WTC11 (cell line): ENCODE measurements around the gene STIM2. TPM values are rescaled to one million over a fixed set of nuclear protein-coding genes. Genes with fewer than 3 reads are reported as not detected.

Experiments
- ATAC-seq: fragments of 200-7000 bp; cut with Tn5 transposase; 2 replicates; pipeline ENCODE4 v1.10.0; 2021; ENCODE audit warnings: mild to moderate bottlenecking, moderate library complexity
- CTCF ChIA-PET: fragments of 300-600 bp; sonication (Branson Sonifier 250); formaldehyde crosslinking; loops from one replicate; lab custom pipeline; 2021; ENCODE audit warnings: antibody characterized with exemption; lab: Charles Lee
- POLR2A ChIA-PET: fragments of 350-600 bp; sonication (Branson Sonifier 250); formaldehyde crosslinking; loops from one replicate; lab custom pipeline; 2021; ENCODE audit warnings: antibody characterized with exemption; lab: Charles Lee
- DNase-seq: peaks from one replicate; pipeline ENCODE4 v3.0.0; 2021; ENCODE audit warnings: low spot score
- H3K27ac Mint-ChIP-seq: 2 replicates; pipeline ENCODE4 v1.8.0; 2021; ENCODE audit warnings: mixed read lengths
- H3K27me3 Mint-ChIP-seq: 2 replicates; pipeline ENCODE4 v1.8.0; 2021; ENCODE audit warnings: low read depth, mild to moderate bottlenecking, moderate library complexity, mixed read lengths
- H3K36me3 Mint-ChIP-seq: 2 replicates; pipeline ENCODE4 v1.8.0; 2021; ENCODE audit warnings: mixed read lengths
- H3K4me1 Mint-ChIP-seq: 2 replicates; pipeline ENCODE4 v1.8.0; 2022; ENCODE audit warnings: mixed read lengths
- H3K4me3 Mint-ChIP-seq: 2 replicates; pipeline ENCODE4 v1.8.0; 2021; ENCODE audit warnings: mild to moderate bottlenecking, moderate library complexity, mixed read lengths
- H3K9me3 Mint-ChIP-seq: 2 replicates; pipeline ENCODE4 v1.8.0; 2021; ENCODE audit warnings: mixed read lengths
- CREM ChIP-seq: sonication (generic); formaldehyde crosslinking; IDR thresholded peaks from 2 replicates; pipeline ENCODE4 v1.8.1; 2022; ENCODE audit warnings: mild to moderate bottlenecking, missing genetic modification reagents, moderate library complexity
- EMX1 ChIP-seq: fragments of 250-450 bp; sonication (Bioruptor Pico); IDR thresholded peaks from 2 replicates; pipeline ENCODE4 v1.8.0; 2021; ENCODE audit warnings: mild to moderate bottlenecking
- ETV6 ChIP-seq: sonication (generic); formaldehyde crosslinking; IDR thresholded peaks from 2 replicates; pipeline ENCODE4 v1.8.1; 2022; ENCODE audit warnings: mild to moderate bottlenecking, missing genetic modification reagents
- FOXJ3 ChIP-seq: sonication (generic); formaldehyde crosslinking; IDR thresholded peaks from 2 replicates; pipeline ENCODE4 v1.9.0; 2021; ENCODE audit warnings: missing genetic modification reagents, mild to moderate bottlenecking, borderline replicate concordance
- FOXP1 ChIP-seq: sonication (generic); formaldehyde crosslinking; IDR thresholded peaks from 2 replicates; pipeline ENCODE4 v1.8.0; 2022; ENCODE audit warnings: missing genetic modification reagents, mild to moderate bottlenecking, moderate library complexity, borderline replicate concordance
- GTF2I ChIP-seq: fragments of 250-450 bp; sonication (Bioruptor Pico); conservative IDR thresholded peaks from 2 replicates; pipeline ENCODE4 v1.4.0; 2021; ENCODE audit warnings: mild to moderate bottlenecking
- JAZF1 ChIP-seq: fragments of 250-450 bp; sonication (Bioruptor Pico); IDR thresholded peaks from 2 replicates; pipeline ENCODE4 v1.9.0; 2021; ENCODE audit warnings: moderate library complexity, mild to moderate bottlenecking, inconsistent platforms
- KAT7 ChIP-seq: sonication (generic); formaldehyde crosslinking; IDR thresholded peaks from 2 replicates; pipeline ENCODE4 v1.8.1; 2023; ENCODE audit warnings: missing genetic modification reagents, mild to moderate bottlenecking, borderline replicate concordance
- NFE2L1 ChIP-seq: sonication (generic); formaldehyde crosslinking; IDR thresholded peaks from 2 replicates; pipeline ENCODE4 v1.8.1; 2023; ENCODE audit warnings: missing genetic modification reagents
- NFYB ChIP-seq: sonication (generic); formaldehyde crosslinking; conservative IDR thresholded peaks from 2 replicates; pipeline ENCODE4 v1.8.0; 2022; ENCODE audit warnings: low read depth, missing genetic modification reagents
- NR2C2 ChIP-seq: sonication (generic); formaldehyde crosslinking; IDR thresholded peaks from 2 replicates; pipeline ENCODE4 v1.8.0; 2022; ENCODE audit warnings: mild to moderate bottlenecking, missing genetic modification reagents
- OVOL2 ChIP-seq: fragments of 250-450 bp; sonication (Bioruptor Pico); IDR thresholded peaks from 2 replicates; pipeline ENCODE4 v1.9.0; 2021; ENCODE audit warnings: mild to moderate bottlenecking, borderline replicate concordance
- RORB ChIP-seq: fragments of 250-450 bp; sonication (Bioruptor Pico); IDR thresholded peaks from 2 replicates; pipeline ENCODE4 v1.9.0; 2021; ENCODE audit warnings: mild to moderate bottlenecking
- SMAD4 ChIP-seq: sonication (generic); formaldehyde crosslinking; IDR thresholded peaks from 2 replicates; pipeline ENCODE4 v1.8.0; 2022; ENCODE audit warnings: mild to moderate bottlenecking, missing genetic modification reagents
- SP1 ChIP-seq: sonication (generic); formaldehyde crosslinking; conservative IDR thresholded peaks from 2 replicates; pipeline ENCODE4 v1.8.1; 2022; ENCODE audit warnings: missing genetic modification reagents
- ZBTB21 ChIP-seq: sonication (generic); formaldehyde crosslinking; IDR thresholded peaks from 2 replicates; pipeline ENCODE4 v1.8.1; 2023; ENCODE audit warnings: mild to moderate bottlenecking, missing genetic modification reagents, borderline replicate concordance
- ZNF121 ChIP-seq: sonication (generic); formaldehyde crosslinking; IDR thresholded peaks from 2 replicates; pipeline ENCODE4 v1.8.0; 2023; ENCODE audit warnings: missing genetic modification reagents
- ZNF396 ChIP-seq: fragments of 250-450 bp; sonication (Bioruptor Pico); IDR thresholded peaks from 2 replicates; pipeline ENCODE4 v1.8.0; 2021; ENCODE audit warnings: mild to moderate bottlenecking, moderate library complexity, borderline replicate concordance
- ZNF416 ChIP-seq: fragments of 250-450 bp; sonication (Bioruptor Pico); IDR thresholded peaks from 2 replicates; pipeline ENCODE4 v1.9.0; 2021; ENCODE audit warnings: mild to moderate bottlenecking, inconsistent platforms
- total RNA-seq: library from RNA; stranded (reverse); gene quantifications from 3 replicates; pipeline ENCODE4 v1.2.3, GENCODE V29; 2021
- TF ChIP-seq, protein P1 (sequence below): sonication (generic); formaldehyde crosslinking; IDR thresholded peaks from 2 replicates; pipeline ENCODE4 v1.8.0; 2022; ENCODE audit warnings: missing genetic modification reagents
- TF ChIP-seq, protein P2 (sequence below): fragments of 250-450 bp; sonication (Bioruptor Pico); IDR thresholded peaks from 2 replicates; pipeline ENCODE4 v1.9.0; 2021; ENCODE audit warnings: moderate library complexity, mild to moderate bottlenecking, inconsistent platforms, borderline replicate concordance
- TF ChIP-seq, protein P3 (sequence below): sonication (generic); formaldehyde crosslinking; IDR thresholded peaks from 2 replicates; pipeline ENCODE4 v1.8.0; 2022; ENCODE audit warnings: mild to moderate bottlenecking, missing genetic modification reagents
- TF ChIP-seq, protein P4 (sequence below): sonication (generic); formaldehyde crosslinking; IDR thresholded peaks from 2 replicates; pipeline ENCODE4 v1.8.0; 2022; ENCODE audit warnings: mild to moderate bottlenecking, missing genetic modification reagents
- TF ChIP-seq, protein P5 (sequence below): sonication (generic); formaldehyde crosslinking; IDR thresholded peaks from 2 replicates; pipeline ENCODE4 v1.8.0; 2022; ENCODE audit warnings: mild to moderate bottlenecking, missing genetic modification reagents
- TF ChIP-seq, protein P6 (sequence below): sonication (generic); formaldehyde crosslinking; IDR thresholded peaks from 2 replicates; pipeline ENCODE4 v1.8.0; 2022; ENCODE audit warnings: mild to moderate bottlenecking, missing genetic modification reagents
- TF ChIP-seq, protein P7 (sequence below): sonication (generic); formaldehyde crosslinking; IDR thresholded peaks from 2 replicates; pipeline ENCODE4 v1.8.1; 2022; ENCODE audit warnings: low read depth, mild to moderate bottlenecking, moderate library complexity, missing genetic modification reagents, borderline replicate concordance
- TF ChIP-seq, protein P8 (sequence below): sonication (generic); formaldehyde crosslinking; IDR thresholded peaks from 2 replicates; pipeline ENCODE4 v1.8.1; 2023; ENCODE audit warnings: mild to moderate bottlenecking, missing genetic modification reagents, moderate library complexity

The STIM2 gene
- total RNA-seq, 1 experiment from 2014 or later, result 22.4 TPM

DNA sequence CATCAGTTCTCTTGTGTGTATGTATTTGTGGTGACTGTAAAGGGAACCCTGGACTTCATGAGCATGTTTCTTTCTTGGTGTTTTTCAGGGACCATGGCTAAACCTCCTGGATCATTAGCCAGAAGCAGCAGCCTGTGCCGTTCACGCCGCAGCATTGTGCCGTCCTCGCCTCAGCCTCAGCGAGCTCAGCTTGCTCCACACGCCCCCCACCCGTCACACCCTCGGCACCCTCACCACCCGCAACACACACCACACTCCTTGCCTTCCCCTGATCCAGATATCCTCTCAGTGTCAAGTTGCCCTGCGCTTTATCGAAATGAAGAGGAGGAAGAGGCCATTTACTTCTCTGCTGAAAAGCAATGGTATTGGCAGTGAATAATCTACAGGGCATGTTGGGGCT is 157.0 kb downstream of the STIM2 start:
- peaks cover 10% of the 10 kb centered on the region for H3K4me1 Mint-ChIP-seq
- CTCF ChIA-PET, result interaction anchor here (1.3 kb wide), 1 partner anchor 8 kb away, joined by 3 read pairs; no protein-coding TSS in a partner anchor
- DNase-seq, result no peak
- TF ChIP-seq, protein P1, sequence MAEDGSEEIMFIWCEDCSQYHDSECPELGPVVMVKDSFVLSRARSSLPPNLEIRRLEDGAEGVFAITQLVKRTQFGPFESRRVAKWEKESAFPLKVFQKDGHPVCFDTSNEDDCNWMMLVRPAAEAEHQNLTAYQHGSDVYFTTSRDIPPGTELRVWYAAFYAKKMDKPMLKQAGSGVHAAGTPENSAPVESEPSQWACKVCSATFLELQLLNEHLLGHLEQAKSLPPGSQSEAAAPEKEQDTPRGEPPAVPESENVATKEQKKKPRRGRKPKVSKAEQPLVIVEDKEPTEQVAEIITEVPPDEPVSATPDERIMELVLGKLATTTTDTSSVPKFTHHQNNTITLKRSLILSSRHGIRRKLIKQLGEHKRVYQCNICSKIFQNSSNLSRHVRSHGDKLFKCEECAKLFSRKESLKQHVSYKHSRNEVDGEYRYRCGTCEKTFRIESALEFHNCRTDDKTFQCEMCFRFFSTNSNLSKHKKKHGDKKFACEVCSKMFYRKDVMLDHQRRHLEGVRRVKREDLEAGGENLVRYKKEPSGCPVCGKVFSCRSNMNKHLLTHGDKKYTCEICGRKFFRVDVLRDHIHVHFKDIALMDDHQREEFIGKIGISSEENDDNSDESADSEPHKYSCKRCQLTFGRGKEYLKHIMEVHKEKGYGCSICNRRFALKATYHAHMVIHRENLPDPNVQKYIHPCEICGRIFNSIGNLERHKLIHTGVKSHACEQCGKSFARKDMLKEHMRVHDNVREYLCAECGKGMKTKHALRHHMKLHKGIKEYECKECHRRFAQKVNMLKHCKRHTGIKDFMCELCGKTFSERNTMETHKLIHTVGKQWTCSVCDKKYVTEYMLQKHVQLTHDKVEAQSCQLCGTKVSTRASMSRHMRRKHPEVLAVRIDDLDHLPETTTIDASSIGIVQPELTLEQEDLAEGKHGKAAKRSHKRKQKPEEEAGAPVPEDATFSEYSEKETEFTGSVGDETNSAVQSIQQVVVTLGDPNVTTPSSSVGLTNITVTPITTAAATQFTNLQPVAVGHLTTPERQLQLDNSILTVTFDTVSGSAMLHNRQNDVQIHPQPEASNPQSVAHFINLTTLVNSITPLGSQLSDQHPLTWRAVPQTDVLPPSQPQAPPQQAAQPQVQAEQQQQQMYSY, result no peak
- TF ChIP-seq, protein P2, sequence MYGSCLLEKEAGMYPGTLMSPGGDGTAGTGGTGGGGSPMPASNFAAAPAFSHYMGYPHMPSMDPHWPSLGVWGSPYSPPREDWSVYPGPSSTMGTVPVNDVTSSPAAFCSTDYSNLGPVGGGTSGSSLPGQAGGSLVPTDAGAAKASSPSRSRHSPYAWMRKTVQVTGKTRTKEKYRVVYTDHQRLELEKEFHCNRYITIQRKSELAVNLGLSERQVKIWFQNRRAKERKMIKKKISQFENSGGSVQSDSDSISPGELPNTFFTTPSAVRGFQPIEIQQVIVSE (CRISPR knock-in tag), result no peak
- no peak for TF ChIP-seq ZNF121
- TF ChIP-seq GTF2I (CRISPR knock-in tag), result no peak
- no peak for TF ChIP-seq NFYB (CRISPR knock-in tag)
- TF ChIP-seq JAZF1 (CRISPR knock-in tag), result no peak
- TF ChIP-seq OVOL2 (CRISPR knock-in tag), result no peak
- TF ChIP-seq, protein P3, sequence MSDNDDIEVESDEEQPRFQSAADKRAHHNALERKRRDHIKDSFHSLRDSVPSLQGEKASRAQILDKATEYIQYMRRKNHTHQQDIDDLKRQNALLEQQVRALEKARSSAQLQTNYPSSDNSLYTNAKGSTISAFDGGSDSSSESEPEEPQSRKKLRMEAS, result no peak
- TF ChIP-seq KAT7 (CRISPR knock-in tag), result no peak
- TF ChIP-seq FOXP1 (CRISPR knock-in tag), result no peak
- TF ChIP-seq ZBTB21 (CRISPR knock-in tag), result no peak
- TF ChIP-seq EMX1 (CRISPR knock-in tag), result no peak
- TF ChIP-seq NFE2L1, result no peak
- no peak for TF ChIP-seq RORB
- TF ChIP-seq ZNF416 (CRISPR knock-in tag), result no peak
- TF ChIP-seq, protein P4, sequence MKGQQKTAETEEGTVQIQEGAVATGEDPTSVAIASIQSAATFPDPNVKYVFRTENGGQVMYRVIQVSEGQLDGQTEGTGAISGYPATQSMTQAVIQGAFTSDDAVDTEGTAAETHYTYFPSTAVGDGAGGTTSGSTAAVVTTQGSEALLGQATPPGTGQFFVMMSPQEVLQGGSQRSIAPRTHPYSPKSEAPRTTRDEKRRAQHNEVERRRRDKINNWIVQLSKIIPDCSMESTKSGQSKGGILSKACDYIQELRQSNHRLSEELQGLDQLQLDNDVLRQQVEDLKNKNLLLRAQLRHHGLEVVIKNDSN, result no peak
- TF ChIP-seq CREM (CRISPR knock-in tag), result no peak
- TF ChIP-seq SMAD4 (CRISPR knock-in tag), result no peak
- TF ChIP-seq ETV6 (CRISPR knock-in tag), result no peak
- H3K27me3 Mint-ChIP-seq, result no peaks in the 10 kb centered on the region
- peaks cover 5% of the 10 kb centered on the region; the same call in 1 of the 2 replicates for H3K36me3 Mint-ChIP-seq
- POLR2A ChIA-PET, result no interaction called here
- no peak overlapping the region for H3K4me3 Mint-ChIP-seq
- H3K9me3 Mint-ChIP-seq, result no peaks in the 10 kb centered on the region
- ATAC-seq, result no peak
- H3K27ac Mint-ChIP-seq, result no peak overlapping the region

DNA sequence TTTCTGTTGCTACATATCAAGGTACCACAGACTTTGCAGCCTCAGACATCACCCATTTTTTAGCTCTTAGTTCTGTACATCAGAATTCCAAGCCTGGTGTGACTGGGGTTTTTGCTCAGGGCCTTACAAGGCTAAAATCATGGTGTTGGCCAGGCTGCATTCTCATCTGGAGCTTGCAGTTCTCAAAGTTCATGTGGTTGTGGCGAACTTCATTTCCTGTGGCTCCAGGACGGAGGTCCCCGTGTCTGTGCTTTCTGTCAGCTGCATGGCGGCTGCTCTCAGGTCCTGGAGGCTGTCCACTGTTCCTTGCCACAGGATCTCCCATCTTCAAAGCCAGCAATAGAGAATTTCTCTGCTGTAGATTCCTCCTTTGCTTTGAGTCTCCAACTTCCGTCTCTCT is 157.4 kb downstream of the STIM2 start:
- Mint-ChIP-seq H3K4me1 (peaks cover 10% of the 10 kb centered on the region), H3K27ac (no peak overlapping the region), H3K36me3 (peaks cover 5% of the 10 kb centered on the region; the same call in 1 of the 2 replicates), H3K27me3 (no peaks in the 10 kb centered on the region), H3K9me3 (no peaks in the 10 kb centered on the region), H3K4me3 (no peak overlapping the region)
- ATAC-seq (no peak), DNase-seq (no peak)
- ChIA-PET POLR2A (no interaction called here), CTCF (interaction anchor here (1.3 kb wide), 1 partner anchor 8 kb away, joined by 3 read pairs; no protein-coding TSS in a partner anchor)
- TF ChIP-seq ZNF396 (CRISPR knock-in tag) (no peak), FOXJ3 (no peak), SP1 (CRISPR knock-in tag) (no peak), NR2C2 (no peak)
- TF ChIP-seq, protein P5, sequence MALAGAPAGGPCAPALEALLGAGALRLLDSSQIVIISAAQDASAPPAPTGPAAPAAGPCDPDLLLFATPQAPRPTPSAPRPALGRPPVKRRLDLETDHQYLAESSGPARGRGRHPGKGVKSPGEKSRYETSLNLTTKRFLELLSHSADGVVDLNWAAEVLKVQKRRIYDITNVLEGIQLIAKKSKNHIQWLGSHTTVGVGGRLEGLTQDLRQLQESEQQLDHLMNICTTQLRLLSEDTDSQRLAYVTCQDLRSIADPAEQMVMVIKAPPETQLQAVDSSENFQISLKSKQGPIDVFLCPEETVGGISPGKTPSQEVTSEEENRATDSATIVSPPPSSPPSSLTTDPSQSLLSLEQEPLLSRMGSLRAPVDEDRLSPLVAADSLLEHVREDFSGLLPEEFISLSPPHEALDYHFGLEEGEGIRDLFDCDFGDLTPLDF (CRISPR knock-in tag), result no peak
- TF ChIP-seq, protein P6, sequence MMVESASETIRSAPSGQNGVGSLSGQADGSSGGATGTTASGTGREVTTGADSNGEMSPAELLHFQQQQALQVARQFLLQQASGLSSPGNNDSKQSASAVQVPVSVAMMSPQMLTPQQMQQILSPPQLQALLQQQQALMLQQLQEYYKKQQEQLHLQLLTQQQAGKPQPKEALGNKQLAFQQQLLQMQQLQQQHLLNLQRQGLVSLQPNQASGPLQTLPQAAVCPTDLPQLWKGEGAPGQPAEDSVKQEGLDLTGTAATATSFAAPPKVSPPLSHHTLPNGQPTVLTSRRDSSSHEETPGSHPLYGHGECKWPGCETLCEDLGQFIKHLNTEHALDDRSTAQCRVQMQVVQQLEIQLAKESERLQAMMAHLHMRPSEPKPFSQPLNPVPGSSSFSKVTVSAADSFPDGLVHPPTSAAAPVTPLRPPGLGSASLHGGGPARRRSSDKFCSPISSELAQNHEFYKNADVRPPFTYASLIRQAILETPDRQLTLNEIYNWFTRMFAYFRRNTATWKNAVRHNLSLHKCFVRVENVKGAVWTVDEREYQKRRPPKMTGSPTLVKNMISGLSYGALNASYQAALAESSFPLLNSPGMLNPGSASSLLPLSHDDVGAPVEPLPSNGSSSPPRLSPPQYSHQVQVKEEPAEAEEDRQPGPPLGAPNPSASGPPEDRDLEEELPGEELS, result no peak
- TF ChIP-seq, protein P7, sequence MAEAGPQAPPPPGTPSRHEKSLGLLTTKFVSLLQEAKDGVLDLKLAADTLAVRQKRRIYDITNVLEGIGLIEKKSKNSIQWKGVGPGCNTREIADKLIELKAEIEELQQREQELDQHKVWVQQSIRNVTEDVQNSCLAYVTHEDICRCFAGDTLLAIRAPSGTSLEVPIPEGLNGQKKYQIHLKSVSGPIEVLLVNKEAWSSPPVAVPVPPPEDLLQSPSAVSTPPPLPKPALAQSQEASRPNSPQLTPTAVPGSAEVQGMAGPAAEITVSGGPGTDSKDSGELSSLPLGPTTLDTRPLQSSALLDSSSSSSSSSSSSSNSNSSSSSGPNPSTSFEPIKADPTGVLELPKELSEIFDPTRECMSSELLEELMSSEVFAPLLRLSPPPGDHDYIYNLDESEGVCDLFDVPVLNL, result no peak
- TF ChIP-seq, protein P8, sequence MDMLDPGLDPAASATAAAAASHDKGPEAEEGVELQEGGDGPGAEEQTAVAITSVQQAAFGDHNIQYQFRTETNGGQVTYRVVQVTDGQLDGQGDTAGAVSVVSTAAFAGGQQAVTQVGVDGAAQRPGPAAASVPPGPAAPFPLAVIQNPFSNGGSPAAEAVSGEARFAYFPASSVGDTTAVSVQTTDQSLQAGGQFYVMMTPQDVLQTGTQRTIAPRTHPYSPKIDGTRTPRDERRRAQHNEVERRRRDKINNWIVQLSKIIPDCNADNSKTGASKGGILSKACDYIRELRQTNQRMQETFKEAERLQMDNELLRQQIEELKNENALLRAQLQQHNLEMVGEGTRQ (CRISPR knock-in tag), result no peak
